HL-60 (cell line): ENCODE measurements around the gene KCNMA1.

Source experiments
- GABPA ChIP-seq: IDR thresholded peaks from 2 replicates; pipeline ENCODE4 v1.6.1; 2012; ENCODE audit warnings: low read depth
- POLR2AphosphoS5 ChIP-seq: IDR thresholded peaks from 2 replicates; pipeline ENCODE4 v1.6.1; 2012; ENCODE audit warnings: low read depth
- SPI1 ChIP-seq: IDR thresholded peaks from 2 replicates; pipeline ENCODE4 v1.6.1; 2012; ENCODE audit warnings: low read depth, mild to moderate bottlenecking, borderline replicate concordance
- TF ChIP-seq, protein P1 (sequence below): IDR thresholded peaks from one replicate; pipeline ENCODE4 v1.5.1; 2011; ENCODE audit warnings: low read length, control low read depth, inconsistent platforms; ENCODE audit not compliant: insufficient read depth
- TF ChIP-seq, protein P2 (sequence below): IDR thresholded peaks from 2 replicates; pipeline ENCODE4 v1.6.1; 2012; ENCODE audit warnings: low read depth; ENCODE audit not compliant: insufficient replicate concordance

DNA sequence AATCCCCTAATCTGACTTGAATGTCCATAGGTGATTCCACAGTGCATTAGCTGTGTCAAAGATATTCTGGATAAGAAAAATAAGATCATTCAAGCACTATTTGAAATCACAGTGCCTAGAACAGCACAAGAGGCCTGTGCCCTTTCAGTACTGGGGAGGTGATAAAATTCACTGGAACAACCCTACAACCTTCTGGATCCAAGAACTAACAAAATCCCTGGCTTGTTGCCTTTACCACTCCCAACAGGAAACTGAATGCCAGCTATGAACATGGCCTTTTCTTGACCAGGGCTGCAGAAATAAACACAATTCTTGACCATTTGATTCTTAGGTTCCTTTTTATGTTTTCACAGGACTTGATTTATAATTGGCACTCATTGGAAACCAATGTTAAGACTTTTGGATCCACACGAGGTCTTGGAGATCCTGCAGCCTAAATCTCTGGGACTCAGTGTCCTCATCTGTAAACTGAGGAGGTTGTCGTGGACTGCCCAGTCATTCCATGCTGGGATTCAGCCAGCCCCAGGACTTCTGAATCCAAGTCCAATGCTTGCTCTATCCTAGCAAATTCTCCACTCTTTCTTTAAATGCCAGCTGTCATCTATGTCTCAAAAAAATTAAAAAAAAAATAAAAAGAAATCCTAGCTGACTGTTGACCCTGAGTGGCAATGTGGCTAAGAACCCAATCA, 624.7 kb downstream of the KCNMA1 start:
- TF ChIP-seq, protein P1, sequence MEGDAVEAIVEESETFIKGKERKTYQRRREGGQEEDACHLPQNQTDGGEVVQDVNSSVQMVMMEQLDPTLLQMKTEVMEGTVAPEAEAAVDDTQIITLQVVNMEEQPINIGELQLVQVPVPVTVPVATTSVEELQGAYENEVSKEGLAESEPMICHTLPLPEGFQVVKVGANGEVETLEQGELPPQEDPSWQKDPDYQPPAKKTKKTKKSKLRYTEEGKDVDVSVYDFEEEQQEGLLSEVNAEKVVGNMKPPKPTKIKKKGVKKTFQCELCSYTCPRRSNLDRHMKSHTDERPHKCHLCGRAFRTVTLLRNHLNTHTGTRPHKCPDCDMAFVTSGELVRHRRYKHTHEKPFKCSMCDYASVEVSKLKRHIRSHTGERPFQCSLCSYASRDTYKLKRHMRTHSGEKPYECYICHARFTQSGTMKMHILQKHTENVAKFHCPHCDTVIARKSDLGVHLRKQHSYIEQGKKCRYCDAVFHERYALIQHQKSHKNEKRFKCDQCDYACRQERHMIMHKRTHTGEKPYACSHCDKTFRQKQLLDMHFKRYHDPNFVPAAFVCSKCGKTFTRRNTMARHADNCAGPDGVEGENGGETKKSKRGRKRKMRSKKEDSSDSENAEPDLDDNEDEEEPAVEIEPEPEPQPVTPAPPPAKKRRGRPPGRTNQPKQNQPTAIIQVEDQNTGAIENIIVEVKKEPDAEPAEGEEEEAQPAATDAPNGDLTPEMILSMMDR: no peak
- TF ChIP-seq, protein P2, sequence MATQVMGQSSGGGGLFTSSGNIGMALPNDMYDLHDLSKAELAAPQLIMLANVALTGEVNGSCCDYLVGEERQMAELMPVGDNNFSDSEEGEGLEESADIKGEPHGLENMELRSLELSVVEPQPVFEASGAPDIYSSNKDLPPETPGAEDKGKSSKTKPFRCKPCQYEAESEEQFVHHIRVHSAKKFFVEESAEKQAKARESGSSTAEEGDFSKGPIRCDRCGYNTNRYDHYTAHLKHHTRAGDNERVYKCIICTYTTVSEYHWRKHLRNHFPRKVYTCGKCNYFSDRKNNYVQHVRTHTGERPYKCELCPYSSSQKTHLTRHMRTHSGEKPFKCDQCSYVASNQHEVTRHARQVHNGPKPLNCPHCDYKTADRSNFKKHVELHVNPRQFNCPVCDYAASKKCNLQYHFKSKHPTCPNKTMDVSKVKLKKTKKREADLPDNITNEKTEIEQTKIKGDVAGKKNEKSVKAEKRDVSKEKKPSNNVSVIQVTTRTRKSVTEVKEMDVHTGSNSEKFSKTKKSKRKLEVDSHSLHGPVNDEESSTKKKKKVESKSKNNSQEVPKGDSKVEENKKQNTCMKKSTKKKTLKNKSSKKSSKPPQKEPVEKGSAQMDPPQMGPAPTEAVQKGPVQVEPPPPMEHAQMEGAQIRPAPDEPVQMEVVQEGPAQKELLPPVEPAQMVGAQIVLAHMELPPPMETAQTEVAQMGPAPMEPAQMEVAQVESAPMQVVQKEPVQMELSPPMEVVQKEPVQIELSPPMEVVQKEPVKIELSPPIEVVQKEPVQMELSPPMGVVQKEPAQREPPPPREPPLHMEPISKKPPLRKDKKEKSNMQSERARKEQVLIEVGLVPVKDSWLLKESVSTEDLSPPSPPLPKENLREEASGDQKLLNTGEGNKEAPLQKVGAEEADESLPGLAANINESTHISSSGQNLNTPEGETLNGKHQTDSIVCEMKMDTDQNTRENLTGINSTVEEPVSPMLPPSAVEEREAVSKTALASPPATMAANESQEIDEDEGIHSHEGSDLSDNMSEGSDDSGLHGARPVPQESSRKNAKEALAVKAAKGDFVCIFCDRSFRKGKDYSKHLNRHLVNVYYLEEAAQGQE: no peak
- no peak for TF ChIP-seq POLR2AphosphoS5
- no peak for TF ChIP-seq GABPA
- TF ChIP-seq SPI1: no peak
